Prostate gland (tissue), 2 donors: ENCODE data around the gene TACC2.

ENCODE experiments used
- CTCF ChIP-seq, 4 experiments: fragments of 200-600 bp in 2 of 4; fragments of 450-650 bp in 2 of 4; sonication (generic) in 2 of 4; IDR thresholded peaks; 1 replicate in 3 of 4; 2 replicates in 1 of 4; pipeline ENCODE4 v1.5.1; 2016 to 2019; ENCODE audit warnings: antibody characterized with exemption in 4 of 4, mild to moderate bottlenecking in 2 of 4, moderate library complexity in 2 of 4
- POLR2A ChIP-seq: fragments of 450-650 bp; IDR thresholded peaks from one replicate; pipeline ENCODE4 v1.6.1; 2016; ENCODE audit warnings: antibody characterized with exemption, mild to moderate bottlenecking
- POLR2AphosphoS5 ChIP-seq: sonication (generic); formaldehyde crosslinking; IDR thresholded peaks from one replicate; pipeline ENCODE4 v1.6.1; 2017; ENCODE audit warnings: antibody characterized with exemption

DNA sequence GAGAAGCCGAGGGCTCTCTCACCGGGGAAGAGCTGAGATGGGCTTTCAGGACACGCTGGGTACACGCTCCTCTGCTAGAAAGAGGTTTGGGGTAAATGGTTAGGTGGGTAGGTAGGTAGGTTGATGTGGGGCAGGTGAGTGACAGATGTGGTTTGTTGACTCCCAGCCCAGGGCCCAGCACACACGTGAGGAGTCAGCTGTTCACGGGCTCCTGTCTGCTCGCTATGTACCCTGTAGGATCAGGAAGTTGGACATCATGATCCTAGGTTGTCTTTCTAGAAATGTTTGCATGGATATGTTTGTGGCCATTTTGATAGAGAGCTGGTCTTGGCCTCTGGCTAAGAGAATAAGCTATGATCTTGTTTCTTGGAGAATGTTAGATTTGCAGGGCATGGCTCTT lies 109.0 kb downstream of the TACC2 start:
- TF ChIP-seq POLR2AphosphoS5 (no peak), POLR2A (no peak), CTCF (IDR thresholded peaks at IDR 0.05) (no peak)
